Pulmonary artery endothelial cell (primary cell): Measurements from ENCODE around the gene KCTD21. TPM values are rescaled to one million over a fixed set of nuclear protein-coding genes. Genes with fewer than 3 reads are reported as not detected.

Source experiments
- DNase-seq: peaks from one replicate; pipeline ENCODE4 v3.0.0-alpha.2; 2011; ENCODE audit warnings: low read depth, low spot score
- total RNA-seq: library from RNA; depleted of rRNA; stranded (reverse); fragments of >200 nt; gene quantifications from 2 replicates; pipeline ENCODE4 v1.2.3, GENCODE V29; 2014

Gene KCTD21
- total RNA-seq, 1 donor from 2014 or later, result 4.4 TPM

DNA sequence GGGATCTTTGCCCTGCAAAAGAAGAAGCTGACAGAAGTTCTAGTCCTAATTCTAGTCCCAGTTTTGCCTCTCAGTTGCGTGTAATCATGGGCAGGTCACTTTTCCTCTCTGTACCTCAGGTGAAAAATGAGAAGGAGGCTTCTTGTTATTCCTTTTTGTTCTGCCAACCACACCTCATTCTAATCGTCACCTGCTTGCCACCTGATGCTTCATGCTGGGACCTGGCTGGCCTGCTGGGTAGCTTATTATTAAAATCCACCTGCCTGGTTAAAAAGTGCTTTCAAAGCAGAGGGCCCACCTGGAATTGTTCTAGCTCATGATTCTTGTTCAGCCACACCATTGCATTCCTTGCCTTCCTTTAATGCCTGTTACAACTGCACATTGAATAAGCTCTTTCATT, 40.6 kb downstream of the KCTD21 start:
- no peak for DNase-seq

DNA sequence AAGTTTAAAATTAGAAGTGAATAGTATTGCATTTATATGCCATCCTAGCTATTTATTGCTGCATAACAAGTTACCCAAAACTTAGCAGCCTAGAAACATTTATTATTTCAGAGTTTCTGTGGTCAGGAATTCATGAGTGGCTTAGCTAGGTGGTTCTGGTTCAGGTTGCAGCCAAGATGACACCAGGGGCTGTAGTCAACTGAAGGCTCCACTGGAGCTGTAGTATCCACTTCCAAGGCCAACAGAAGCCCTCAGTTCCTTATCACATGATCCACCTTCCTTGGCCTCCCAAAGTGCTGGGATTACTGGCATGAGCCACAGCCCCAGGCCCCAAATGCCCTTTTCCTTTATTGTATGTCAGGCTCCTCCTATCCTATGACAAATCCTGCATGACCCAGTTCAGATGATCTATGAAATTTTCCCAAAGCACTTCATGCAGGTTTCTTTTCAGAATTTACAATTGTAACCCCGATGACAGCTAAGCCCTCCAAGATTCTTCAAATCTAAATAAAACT, 42.9 kb downstream of the KCTD21 start:
- no peak for DNase-seq

DNA sequence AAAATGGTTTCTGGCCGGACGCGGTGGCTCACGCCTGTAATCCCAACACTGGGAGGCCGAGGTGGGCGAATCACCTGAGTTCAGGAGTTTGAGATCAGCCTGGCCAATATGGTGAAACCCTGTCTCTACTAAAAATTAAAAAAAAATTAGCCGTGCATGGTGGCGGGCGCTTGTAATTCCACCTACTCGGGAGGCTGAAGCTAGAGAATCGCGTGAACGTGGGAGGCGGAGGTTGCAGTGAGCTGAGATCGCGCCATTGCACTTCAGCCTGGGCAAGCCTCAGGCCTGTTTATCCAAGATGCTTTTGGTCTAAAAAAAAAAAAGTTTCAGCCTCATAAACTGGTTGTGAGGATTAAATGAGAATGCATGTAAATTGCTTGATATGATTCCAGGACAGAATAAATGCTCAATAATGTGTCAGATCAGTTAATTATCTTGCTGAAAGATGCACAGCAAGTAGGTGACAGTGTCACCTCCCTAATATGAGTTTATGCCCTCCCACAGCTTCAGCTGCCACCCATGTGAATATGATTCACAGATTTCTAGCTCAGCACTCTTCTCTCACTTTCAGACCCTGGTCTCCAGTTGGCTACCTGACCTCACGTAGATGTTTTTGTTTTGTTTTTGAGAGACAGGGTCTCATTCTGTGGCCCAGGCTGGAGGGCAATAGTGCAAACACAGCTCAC, 47.9 kb downstream of the KCTD21 start:
- DNase-seq, result no peak

DNA sequence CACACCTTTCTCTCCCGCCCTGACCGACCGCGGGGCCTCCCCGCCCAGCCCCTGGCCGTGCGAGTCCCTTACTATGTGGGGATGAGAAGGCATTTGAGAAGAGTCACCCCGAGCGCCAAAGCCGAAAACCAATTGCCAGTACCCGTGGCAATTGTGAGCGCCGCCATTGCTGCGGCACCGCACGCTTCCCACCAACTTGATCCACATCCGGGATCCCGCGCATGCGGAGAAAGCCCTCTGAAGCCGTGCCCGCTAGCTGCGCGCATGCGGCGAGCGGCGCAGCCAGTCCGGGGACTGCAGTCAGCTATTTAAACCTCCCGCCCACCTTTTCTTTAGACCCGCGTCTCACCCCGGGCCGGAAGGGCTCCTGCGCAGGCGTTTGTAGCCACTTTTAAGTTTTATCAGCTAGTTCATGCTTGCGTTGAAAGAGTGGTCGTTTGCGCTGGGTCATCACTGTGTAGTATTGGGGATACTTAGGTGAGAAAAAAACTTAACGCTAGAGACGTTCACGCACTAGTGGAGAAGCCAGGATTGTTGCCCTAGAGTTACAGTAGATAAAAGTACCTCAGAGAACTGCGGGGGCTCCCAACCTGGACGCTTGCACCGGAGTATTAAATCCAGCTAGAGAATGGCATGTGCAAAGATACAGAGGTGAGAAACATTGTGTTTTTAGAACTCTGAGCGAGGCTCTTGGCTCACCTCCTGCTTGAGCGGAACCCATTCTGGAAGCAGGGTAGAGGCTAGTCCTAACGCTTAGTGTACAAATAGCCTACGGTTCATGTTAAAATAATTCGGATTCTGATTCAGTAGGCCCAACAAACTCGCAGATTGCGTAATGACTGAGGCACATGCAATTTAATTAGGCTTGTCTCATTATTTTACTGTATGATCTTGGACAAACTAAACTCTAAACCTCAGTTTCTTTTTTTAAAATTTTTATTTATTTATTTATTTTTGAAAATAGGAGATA, 48.7 kb downstream of the KCTD21 start, which contains the start of gene ALG8:
Gene ALG8, minus strand, starts transcription at position 205 of the 970 bp plus-strand sequence. Its CDS starts 38 bp downstream, at position 167.
- DNase-seq, result peak; percentile 81

DNA sequence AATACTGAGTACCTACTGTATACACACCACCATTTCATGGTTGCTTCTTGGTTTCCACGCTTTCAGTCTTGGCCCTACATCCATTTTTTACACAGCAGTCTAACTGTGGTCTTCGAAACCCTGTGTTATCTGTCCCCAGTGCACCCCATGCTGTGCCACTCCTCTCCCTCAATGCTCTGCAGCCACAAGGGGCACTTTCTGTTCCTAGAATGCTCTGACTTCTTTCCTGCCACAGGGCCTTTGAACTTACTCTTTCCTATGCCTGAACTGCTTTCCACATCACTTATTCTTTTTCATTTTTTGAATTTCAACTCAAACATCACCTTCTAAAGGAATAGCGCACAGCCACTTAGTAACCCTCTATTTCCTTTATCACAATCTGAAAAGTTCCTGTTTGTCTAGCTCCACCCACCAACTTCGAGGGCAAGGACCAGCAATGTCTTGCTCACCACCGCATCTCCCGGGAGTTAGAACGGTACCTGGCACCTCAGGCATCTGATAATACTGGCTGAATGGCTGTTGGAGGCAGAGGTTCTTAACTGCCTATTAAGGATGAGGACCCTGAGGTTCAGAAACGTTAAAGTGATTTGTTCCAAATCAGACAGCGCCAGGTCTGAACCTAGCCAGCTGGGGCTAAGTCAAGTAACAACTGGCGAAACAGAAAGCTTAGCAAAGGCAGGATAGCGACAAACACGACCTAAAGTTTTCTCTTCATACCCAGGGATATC, 49.6 kb downstream of the KCTD21 start:
- DNase-seq, result no peak

DNA sequence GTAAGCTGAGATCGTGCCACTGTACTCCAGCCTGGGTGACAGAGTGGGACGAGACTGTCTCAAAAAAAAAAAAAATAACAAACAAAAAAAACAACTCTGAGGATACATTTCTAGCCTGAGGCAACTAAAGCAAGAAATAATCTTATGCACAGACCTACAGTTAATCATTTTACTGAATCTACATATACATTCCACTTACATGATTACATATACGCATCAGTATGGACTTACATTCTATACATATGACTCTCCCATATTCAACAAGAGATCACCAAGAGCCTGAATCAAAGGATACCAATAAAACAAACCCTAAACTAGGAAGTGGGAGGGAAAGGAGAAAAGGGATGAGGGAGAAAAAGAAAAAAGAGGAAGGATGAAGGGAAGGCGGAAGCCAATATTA, 50.1 kb downstream of the KCTD21 start:
- no peak for DNase-seq

DNA sequence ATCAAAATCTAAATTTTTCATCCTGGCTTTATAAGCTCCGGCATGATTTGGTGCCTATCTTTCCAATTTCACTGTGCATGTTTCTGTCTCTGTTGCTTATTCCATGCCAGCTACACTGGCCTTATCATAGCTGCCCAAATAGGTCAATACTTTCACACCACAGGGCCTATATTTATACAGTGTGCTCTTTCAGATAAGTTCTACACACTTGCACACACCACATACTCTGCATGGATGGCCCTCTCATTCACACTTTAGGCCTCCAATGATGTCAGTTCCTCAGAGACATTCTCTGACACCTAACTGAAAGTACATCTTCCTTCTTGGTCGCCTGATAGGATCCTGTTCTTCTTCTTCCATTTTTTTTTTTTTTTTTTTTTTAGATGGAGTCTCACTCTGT, 56.0 kb downstream of the KCTD21 start:
- DNase-seq, result no peak

DNA sequence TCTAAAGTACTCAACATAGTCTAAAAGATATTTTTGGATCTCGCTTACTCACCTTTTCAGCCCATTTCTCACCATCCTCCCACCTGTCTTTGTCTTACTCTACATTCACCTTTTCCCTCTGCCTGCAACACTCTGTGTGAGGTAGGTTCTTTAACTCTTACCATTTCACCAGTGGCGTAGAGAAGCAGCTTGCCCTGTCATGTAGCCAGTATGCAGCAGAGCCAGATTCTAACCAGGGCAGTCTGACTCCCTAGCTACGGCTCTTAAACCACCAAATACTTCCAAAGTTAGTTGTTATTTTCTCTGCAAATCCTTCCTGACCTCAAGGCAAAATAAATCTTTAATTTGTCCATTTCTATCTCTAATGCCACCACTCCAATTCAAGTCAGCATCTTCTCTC, 56.5 kb downstream of the KCTD21 start:
- no peak for DNase-seq

DNA sequence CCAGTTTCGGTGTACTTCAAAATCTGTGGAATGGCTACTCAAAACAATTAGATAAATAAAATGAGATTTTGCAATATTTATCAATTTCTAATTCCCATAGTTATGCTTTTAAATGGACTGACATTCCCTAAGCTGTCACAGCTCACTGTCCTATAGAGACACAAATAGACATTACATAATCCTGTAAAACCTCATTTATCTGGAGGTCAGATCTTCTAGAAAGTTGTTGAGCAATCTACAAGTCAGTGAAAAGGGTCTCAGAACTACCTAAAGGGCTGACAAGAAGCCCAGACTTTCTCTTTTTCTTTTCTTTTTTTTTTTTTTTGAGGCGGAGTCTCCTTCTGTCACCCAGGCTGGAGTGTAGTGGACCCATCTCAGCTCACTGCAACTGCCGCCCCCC, 61.0 kb downstream of the KCTD21 start:
- no peak for DNase-seq

Other genes with a start within 250 kb of the KCTD21 start
- 30.5 and 37.5 TPM in 2 replicates for gene INTS4, start 194.0 kb downstream of the KCTD21 start, total RNA-seq
- gene KCTD14, start 165.3 kb downstream of the KCTD21 start, total RNA-seq, result 0.20 and 2.0 TPM in 2 replicates
- gene THRSP, start 124.8 kb downstream of the KCTD21 start, total RNA-seq, result not detected in 2 replicates
- gene NDUFC2, start 108.8 kb downstream of the KCTD21 start, total RNA-seq, result 82.9 and 94.0 TPM in 2 replicates
- 29.4 and 31.4 TPM in 2 replicates for gene ALG8, start 49.0 kb downstream of the KCTD21 start, total RNA-seq
- 5.3 and 6.4 TPM in 2 replicates for gene USP35, start 293 bp upstream of the KCTD21 start, total RNA-seq
- 19.6 and 20.1 TPM in 2 replicates for gene GAB2, start 229.2 kb upstream of the KCTD21 start, total RNA-seq